ENCODE measurements around the gene ESPN.

DNA sequence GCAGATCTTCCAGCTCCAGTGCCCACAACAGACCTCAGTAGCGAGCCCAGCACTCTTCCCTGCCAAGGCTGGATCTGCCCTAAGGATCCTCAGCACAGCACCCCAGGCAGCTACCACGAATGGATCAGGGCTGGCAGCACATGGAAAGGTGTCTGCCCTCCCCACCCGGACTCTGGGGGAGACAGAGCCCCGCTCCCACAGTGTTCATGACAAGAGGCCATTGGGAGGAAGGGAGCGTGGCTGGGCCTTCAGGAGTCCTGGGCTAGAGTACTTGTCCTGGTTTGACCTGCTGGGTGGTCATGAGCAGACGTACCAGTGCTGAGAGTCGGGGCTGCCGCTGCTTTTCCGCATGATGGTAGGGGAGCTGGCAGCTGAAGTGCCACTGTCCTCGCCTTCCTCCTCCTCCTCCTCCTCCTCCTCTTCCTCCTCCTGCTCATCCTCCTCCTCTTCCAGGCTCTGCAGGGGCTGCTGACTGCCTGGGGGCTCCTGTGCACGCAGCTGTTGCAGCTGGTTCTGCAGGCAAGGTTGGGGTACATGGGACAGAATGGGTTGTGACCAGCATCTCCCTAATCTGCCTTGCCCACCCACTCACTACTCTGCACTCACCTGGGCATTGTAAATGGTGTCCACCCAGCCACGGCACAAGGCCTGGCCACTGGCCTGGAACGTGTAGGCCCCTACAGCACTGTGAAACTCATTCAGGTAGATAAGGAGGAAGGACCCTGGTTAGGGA lies 44.3 kb downstream of the ESPN start:
- TF ChIP-seq, protein P1, sequence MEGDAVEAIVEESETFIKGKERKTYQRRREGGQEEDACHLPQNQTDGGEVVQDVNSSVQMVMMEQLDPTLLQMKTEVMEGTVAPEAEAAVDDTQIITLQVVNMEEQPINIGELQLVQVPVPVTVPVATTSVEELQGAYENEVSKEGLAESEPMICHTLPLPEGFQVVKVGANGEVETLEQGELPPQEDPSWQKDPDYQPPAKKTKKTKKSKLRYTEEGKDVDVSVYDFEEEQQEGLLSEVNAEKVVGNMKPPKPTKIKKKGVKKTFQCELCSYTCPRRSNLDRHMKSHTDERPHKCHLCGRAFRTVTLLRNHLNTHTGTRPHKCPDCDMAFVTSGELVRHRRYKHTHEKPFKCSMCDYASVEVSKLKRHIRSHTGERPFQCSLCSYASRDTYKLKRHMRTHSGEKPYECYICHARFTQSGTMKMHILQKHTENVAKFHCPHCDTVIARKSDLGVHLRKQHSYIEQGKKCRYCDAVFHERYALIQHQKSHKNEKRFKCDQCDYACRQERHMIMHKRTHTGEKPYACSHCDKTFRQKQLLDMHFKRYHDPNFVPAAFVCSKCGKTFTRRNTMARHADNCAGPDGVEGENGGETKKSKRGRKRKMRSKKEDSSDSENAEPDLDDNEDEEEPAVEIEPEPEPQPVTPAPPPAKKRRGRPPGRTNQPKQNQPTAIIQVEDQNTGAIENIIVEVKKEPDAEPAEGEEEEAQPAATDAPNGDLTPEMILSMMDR (IDR thresholded peaks at IDR 0.05): no peak
- no peak for TF ChIP-seq POLR2A (IDR thresholded peaks at IDR 0.05)
- TF ChIP-seq EP300 (IDR thresholded peaks at IDR 0.05): no peak

Measured in sigmoid colon (tissue), 4 donors.